OCI-LY7 (cell line): ENCODE measurements around the gene C15orf39.

Experiments
- CTCF ChIP-seq: fragments of 200-600 bp; sonication (generic); conservative IDR thresholded peaks from 2 replicates; pipeline ENCODE4 v1.5.1; 2014; ENCODE audit warnings: mild to moderate bottlenecking, antibody characterized with exemption, low read length, moderate library complexity, mixed read lengths
- EZH2phosphoT487 ChIP-seq: fragments of 200-600 bp; sonication (generic); IDR thresholded peaks from 2 replicates; pipeline ENCODE4 v1.6.1; 2018; ENCODE audit warnings: low read depth, borderline replicate concordance, mild to moderate bottlenecking, mixed run types, antibody characterized with exemption, low read length, moderate library complexity, mixed read lengths

GRCh38 chr15:75176396-75176761 is 25.3 kb upstream of the C15orf39 start:
- TF ChIP-seq CTCF (no peak), EZH2phosphoT487 (no peak)
